Colonic mucosa (tissue), 4 donors: ENCODE measurements around the gene CRYBB1. TPM values are rescaled to one million over a fixed set of nuclear protein-coding genes. Genes with fewer than 3 reads are reported as not detected.

Experiments
- DNase-seq: peaks from one replicate; pipeline ENCODE4 v3.0.0-alpha.2; 2020
- H3K27ac ChIP-seq: fragments of 200-600 bp; one replicate; pipeline ENCODE4 v1.8.0; 2021
- H3K27me3 ChIP-seq: fragments of 200-600 bp; one replicate; pipeline ENCODE4 v1.8.0; 2021
- H3K36me3 ChIP-seq: fragments of 200-600 bp; one replicate; pipeline ENCODE4 v1.8.0; 2021
- H3K4me1 ChIP-seq: fragments of 200-600 bp; one replicate; pipeline ENCODE4 v1.8.0; 2021; ENCODE audit warnings: mild to moderate bottlenecking
- H3K4me3 ChIP-seq: fragments of 200-600 bp; one replicate; pipeline ENCODE4 v1.8.0; 2021
- H3K9ac ChIP-seq, 2 donors: one replicate each; pipeline ENCODE4 v1.7.0; 2013; ENCODE audit warnings: control low read depth in 2 of 2, low read depth in 2 of 2, low read length in 2 of 2
- H3K9me3 ChIP-seq: fragments of 200-600 bp; one replicate; pipeline ENCODE4 v1.8.0; 2021
- intact Hi-C: fragments of 100-400 bp; cut with DNase I; formaldehyde crosslinking; loops from one replicate; pipeline ENCODE4 v1.14.1; 2022
- microRNA-seq: library from miRNA; unstranded; fragments of <30 nt; microRNA quantifications from one replicate; pipeline ENCODE4, GENCODE V29; 2019
- total RNA-seq, 2 donors: library from RNA; stranded (reverse); fragmentation: NEBNext Ultra II Directional in 1 of 2; extraction: Animal tissue kit (Norgen Biotek cat#: 25700) in 1 of 2; gene quantifications; one replicate each; pipeline ENCODE4 v1.2.1, GENCODE V29; 2021
- TF ChIP-seq, protein P1 (sequence below): fragments of 200-600 bp; IDR thresholded peaks from one replicate; pipeline ENCODE4 v1.8.0; 2022; ENCODE audit warnings: antibody characterized with exemption, mild to moderate bottlenecking
- donor health status: healthy.
- donor health status: DM: no; HTN: no; CAD: no.
- donor health status: DM: no; HTN: no; CAD: no.

CRYBB1 gene
- total RNA-seq, 2 donors from 2014 or later: 0.32 TPM; not detected in 1

DNA sequence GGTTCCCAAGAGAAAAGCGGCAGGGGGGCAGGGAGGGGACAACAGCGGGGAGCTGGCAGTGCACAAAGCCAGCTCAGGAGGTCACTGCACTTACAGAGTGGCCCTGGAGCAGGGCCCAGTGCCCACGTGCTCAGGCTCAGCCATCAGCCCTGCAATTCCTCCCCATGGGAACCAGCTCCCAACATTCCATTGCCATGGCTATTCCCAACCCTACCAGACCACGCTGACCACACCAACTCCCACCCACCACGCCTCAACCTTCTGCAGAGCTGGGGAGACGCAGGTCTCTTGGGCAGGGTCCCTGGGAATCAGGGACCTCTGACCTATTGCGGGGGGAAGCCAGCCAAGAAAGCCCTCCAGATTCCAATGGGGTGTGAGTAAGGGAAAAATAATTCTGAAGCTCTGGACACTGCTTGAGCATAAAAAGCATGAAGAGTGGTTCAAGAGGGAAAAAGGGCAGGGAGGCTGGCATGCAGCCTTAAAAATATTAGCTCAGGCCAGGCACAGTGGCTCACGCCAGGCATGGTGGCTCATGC lies 67.3 kb downstream of the CRYBB1 start:
- no peaks in the 10 kb centered on the region for H3K36me3 ChIP-seq
- no peak for DNase-seq
- no peak overlapping the region for H3K9ac ChIP-seq
- H3K9me3 ChIP-seq: no peaks in the 10 kb centered on the region
- no peak overlapping the region for H3K4me3 ChIP-seq
- no peaks in the 10 kb centered on the region for H3K4me1 ChIP-seq
- H3K27me3 ChIP-seq: no peaks in the 10 kb centered on the region
- TF ChIP-seq, protein P1, sequence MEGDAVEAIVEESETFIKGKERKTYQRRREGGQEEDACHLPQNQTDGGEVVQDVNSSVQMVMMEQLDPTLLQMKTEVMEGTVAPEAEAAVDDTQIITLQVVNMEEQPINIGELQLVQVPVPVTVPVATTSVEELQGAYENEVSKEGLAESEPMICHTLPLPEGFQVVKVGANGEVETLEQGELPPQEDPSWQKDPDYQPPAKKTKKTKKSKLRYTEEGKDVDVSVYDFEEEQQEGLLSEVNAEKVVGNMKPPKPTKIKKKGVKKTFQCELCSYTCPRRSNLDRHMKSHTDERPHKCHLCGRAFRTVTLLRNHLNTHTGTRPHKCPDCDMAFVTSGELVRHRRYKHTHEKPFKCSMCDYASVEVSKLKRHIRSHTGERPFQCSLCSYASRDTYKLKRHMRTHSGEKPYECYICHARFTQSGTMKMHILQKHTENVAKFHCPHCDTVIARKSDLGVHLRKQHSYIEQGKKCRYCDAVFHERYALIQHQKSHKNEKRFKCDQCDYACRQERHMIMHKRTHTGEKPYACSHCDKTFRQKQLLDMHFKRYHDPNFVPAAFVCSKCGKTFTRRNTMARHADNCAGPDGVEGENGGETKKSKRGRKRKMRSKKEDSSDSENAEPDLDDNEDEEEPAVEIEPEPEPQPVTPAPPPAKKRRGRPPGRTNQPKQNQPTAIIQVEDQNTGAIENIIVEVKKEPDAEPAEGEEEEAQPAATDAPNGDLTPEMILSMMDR: no peak
- no peak overlapping the region for H3K27ac ChIP-seq
- intact Hi-C loops: loop anchor here (10.0 kb wide), 1 partner anchor 696 kb away; no protein-coding TSS in a partner anchor

DNA sequence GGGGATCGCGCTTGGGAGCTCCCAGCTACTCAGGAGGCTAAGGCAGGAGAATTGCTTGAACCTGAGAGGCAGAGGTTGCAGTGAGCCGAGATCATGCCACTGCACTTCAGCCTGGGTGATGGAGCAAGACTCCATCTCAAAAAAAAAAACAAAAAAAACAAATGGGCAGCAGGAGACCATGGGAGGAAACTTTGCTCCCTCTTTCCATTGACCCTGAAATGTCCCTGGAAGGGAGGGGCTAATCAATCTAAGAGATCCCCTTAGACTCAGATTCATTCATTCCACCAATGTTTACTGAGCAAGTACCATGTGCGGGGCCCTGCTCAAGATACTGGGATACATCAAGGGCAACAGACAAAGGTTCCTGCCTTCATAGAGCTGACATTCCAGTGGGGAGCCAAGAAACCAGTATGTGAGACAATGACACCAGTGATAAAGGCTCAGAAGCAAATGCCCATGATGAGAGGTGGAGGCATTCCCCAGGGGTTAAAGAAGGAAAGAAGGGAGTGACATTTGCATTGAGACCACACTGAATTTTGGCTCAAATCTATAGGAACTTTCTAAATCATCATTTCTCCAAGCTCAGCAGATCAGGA lies 67.8 kb downstream of the CRYBB1 start:
- no peak overlapping the region for H3K27ac ChIP-seq
- intact Hi-C loops: loop anchor here (10.0 kb wide), 1 partner anchor 695 kb away; no protein-coding TSS in a partner anchor
- H3K27me3 ChIP-seq: no peaks in the 10 kb centered on the region
- no peaks in the 10 kb centered on the region for H3K9me3 ChIP-seq
- H3K4me1 ChIP-seq: no peaks in the 10 kb centered on the region
- no peak overlapping the region for H3K9ac ChIP-seq
- no peak for DNase-seq
- H3K4me3 ChIP-seq: no peak overlapping the region
- TF ChIP-seq, protein P1: no peak
- no peaks in the 10 kb centered on the region for H3K36me3 ChIP-seq

Small RNAs within 50 kb of the gene (microRNA-seq; reads per million reads assigned to microRNA genes)
- 4.4 reads per million for gene MIR548J

Other genes with a start within 250 kb of the CRYBB1 start
- 1 to 10 TPM; 3.8 to 4.3 TPM for gene ASPHD2, start 188.8 kb downstream of the CRYBB1 start, total RNA-seq
- gene HPS4, start 134.2 kb downstream of the CRYBB1 start, total RNA-seq: 10 to 100 TPM; 23.8 to 26.3 TPM
- gene SRRD, start 134.2 kb downstream of the CRYBB1 start, total RNA-seq: 10 to 100 TPM; 11.8 to 16.4 TPM
- gene TFIP11, start 105.6 kb downstream of the CRYBB1 start, total RNA-seq: 10 to 100 TPM; 31.8 to 36.4 TPM
- gene TPST2, start 27.9 kb downstream of the CRYBB1 start, total RNA-seq: 10 to 100 TPM; 13.3 to 19.9 TPM
- gene CRYBA4, start 3.9 kb upstream of the CRYBB1 start, total RNA-seq: under 1 TPM in 1 of 2 donors, not detected in 1; 0.47 TPM
- gene MIAT, start 39.6 kb upstream of the CRYBB1 start, total RNA-seq: 1 to 10 TPM; 1.5 to 1.8 TPM